Right lobe of liver (tissue), 6 donors: ENCODE measurements around the gene SH3TC2. TPM values are rescaled to one million over a fixed set of nuclear protein-coding genes. Genes with fewer than 3 reads are reported as not detected.

Source experiments
- ATAC-seq, 4 donors: fragments of 200-7000 bp; cut with Tn5 transposase; one replicate each; pipeline ENCODE4 v1.9.1; 2020; ENCODE audit warnings: mild to moderate bottlenecking in 4 of 4, moderate library complexity in 4 of 4
- DNase-seq, 3 donors: peaks; one replicate each; pipeline ENCODE4 v3.0.0-alpha.2; 2020
- H3K27ac ChIP-seq, 3 donors: fragments of 200-600 bp; one replicate each; pipeline ENCODE4 v1.8.0; 2022
- H3K27me3 ChIP-seq, 2 donors: fragments of 200-600 bp; one replicate each; pipeline ENCODE4 v1.8.0; 2022
- H3K36me3 ChIP-seq, 4 donors: fragments of 200-600 bp; sonication (generic) in 1 of 4; one replicate each; pipeline versions ENCODE4 v1.5.1 to v1.8.0; 2017 to 2022; ENCODE audit warnings: control low read depth in 1 of 4
- H3K4me1 ChIP-seq, 4 donors: fragments of 200-600 bp; sonication (generic) in 1 of 4; one replicate each; pipeline versions ENCODE4 v1.5.1 to v1.8.0; 2017 to 2022; ENCODE audit warnings: control low read depth in 1 of 4
- H3K4me3 ChIP-seq, 3 donors: fragments of 200-600 bp; one replicate each; pipeline ENCODE4 v1.8.0; 2022
- H3K9me3 ChIP-seq, 4 donors: fragments of 200-600 bp; sonication (generic) in 1 of 4; one replicate each; pipeline versions ENCODE4 v1.5.1 to v1.8.0; 2017 to 2022; ENCODE audit warnings: control low read depth in 1 of 4
- CTCF ChIP-seq, 4 donors: fragments of 200-600 bp in 3 of 4; fragments of 450-650 bp in 1 of 4; IDR thresholded peaks; one replicate each; pipeline versions ENCODE4 v1.5.1 to v1.8.0; 2016 to 2022; ENCODE audit warnings: antibody characterized with exemption in 4 of 4, mild to moderate bottlenecking in 2 of 4
- POLR2A ChIP-seq: fragments of 450-650 bp; IDR thresholded peaks from one replicate; pipeline ENCODE4 v1.6.1; 2017; ENCODE audit warnings: antibody characterized with exemption, mild to moderate bottlenecking
- WGBS: methylation state at CpG from one replicate; pipeline ENCODE4 v1.1.6; 2018; ENCODE audit warnings: low coverage, low lambda C conversion rate; ENCODE audit not compliant: insufficient coverage; ENCODE audit errors: missing lambda C conversion rate; 5-methylcytosine and 5-hydroxymethylcytosine counted together
- intact Hi-C, 2 donors: fragments of 100-400 bp; cut with DNase I; formaldehyde crosslinking; loops; one replicate each; pipeline versions ENCODE4 v1.11.2 to v1.14.1; 2022
- total RNA-seq, 6 experiments: library from RNA; depleted of rRNA in 2 of 6; stranded (reverse); fragments of >200 nt in 2 of 6; fragmentation: NEBNext Ultra II Directional in 3 of 6; extraction: Animal tissue kit (Norgen Biotek cat#: 25700) in 3 of 6; gene quantifications; one replicate each; pipeline versions ENCODE4 v1.1.0 to v1.2.4, GENCODE V29; 2016 to 2023
- donor health status: DM: no; HTN: yes; CAD: no.
- donor health status: DM: no; HTN: no; CAD: no.
- donor health status: DM: no; HTN: no; CAD: no.
- donor health status: DM: no; HTN: yes; CAD: no.
- donor health status: DM: no; HTN: yes; CAD: no.

SH3TC2 gene
- total RNA-seq, 6 experiments from 2014 or later, result 0.06 to 0.88 (median 0.53) TPM

- H3K4me3 ChIP-seq, result no peak overlapping the region
- H3K36me3 ChIP-seq, result no peaks in the 10 kb centered on the region
- no peaks in the 10 kb centered on the region for H3K9me3 ChIP-seq
- H3K27me3 ChIP-seq, result no peaks in the 10 kb centered on the region
- H3K4me1 ChIP-seq, result no peaks in the 10 kb centered on the region
- no peak overlapping the region for H3K27ac ChIP-seq
- DNase-seq (no peak), ATAC-seq (no peak)
- intact Hi-C loops, result no loop called here
- TF ChIP-seq CTCF (IDR thresholded peaks at IDR 0.05) (no peak), POLR2A (no peak)
- 94% methylated on average over 2 of the region's 6 CpGs for WGBS
Measured at GRCh38 chr5:148988328-148988727, 74.5 kb downstream of the SH3TC2 start.

DNA sequence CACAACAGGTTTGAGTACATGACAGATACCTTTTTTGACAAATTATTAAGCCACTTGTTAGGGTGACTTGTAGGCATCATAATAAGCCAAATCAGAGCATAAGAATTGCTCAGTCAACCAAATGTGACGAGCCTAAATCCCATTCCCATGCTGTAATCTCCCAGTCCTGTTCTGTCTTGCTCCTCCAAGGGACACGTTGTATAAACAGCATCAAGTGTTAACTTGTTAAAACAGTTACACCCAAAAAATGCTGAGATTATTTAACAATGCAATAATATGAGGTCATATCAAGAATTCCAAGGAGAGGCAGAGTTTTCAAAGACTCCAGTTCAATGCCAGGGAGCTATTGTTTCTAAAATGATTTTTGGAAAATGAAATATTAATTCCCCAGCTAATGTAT lies 76.2 kb downstream of the SH3TC2 start:
- intact Hi-C loops, result no loop called here
- H3K9me3 ChIP-seq, result no peaks in the 10 kb centered on the region
- H3K27ac ChIP-seq, result no peak overlapping the region
- DNase-seq (no peak), ATAC-seq (no peak)
- H3K4me3 ChIP-seq, result no peak overlapping the region
- H3K36me3 ChIP-seq, result no peaks in the 10 kb centered on the region
- TF ChIP-seq POLR2A (no peak), CTCF (IDR thresholded peaks at IDR 0.05) (no peak)
- H3K27me3 ChIP-seq, result no peaks in the 10 kb centered on the region
- no peaks in the 10 kb centered on the region for H3K4me1 ChIP-seq
- WGBS, result 66% methylated on average over 2 of the region's 2 CpGs

GRCh38 chr5:148984345-148984744 lies 78.5 kb downstream of the SH3TC2 start:
- ATAC-seq (peak in 1 of 4 donors; percentile 55), DNase-seq (no peak)
- Histone ChIP-seq H3K27ac (no peak overlapping the region), H3K4me1 (no peaks in the 10 kb centered on the region), H3K4me3 (no peak overlapping the region), H3K27me3 (no peaks in the 10 kb centered on the region), H3K9me3 (no peaks in the 10 kb centered on the region), H3K36me3 (no peaks in the 10 kb centered on the region)
- no peak for TF ChIP-seq CTCF (IDR thresholded peaks at IDR 0.05)
- no peak for TF ChIP-seq POLR2A
- intact Hi-C loops, result no loop called here
- WGBS, result no CpG with 5 or more reads among the region's 1 CpG

GRCh38 chr5:148981353-148981752 lies 81.5 kb downstream of the SH3TC2 start:
- 79% methylated on average over 4 of the region's 6 CpGs for WGBS
- H3K4me3 ChIP-seq, result no peak overlapping the region
- no peaks in the 10 kb centered on the region for H3K36me3 ChIP-seq
- DNase-seq (no peak), ATAC-seq (no peak)
- TF ChIP-seq CTCF (IDR thresholded peaks at IDR 0.05) (no peak), POLR2A (no peak)
- no peak overlapping the region for H3K27ac ChIP-seq
- no peaks in the 10 kb centered on the region for H3K4me1 ChIP-seq
- no peaks in the 10 kb centered on the region for H3K27me3 ChIP-seq
- H3K9me3 ChIP-seq, result no peaks in the 10 kb centered on the region
- intact Hi-C loops, result no loop called here

GRCh38 chr5:148980731-148981130 lies 82.1 kb downstream of the SH3TC2 start:
- Histone ChIP-seq H3K4me1 (no peaks in the 10 kb centered on the region), H3K27me3 (no peaks in the 10 kb centered on the region), H3K27ac (no peak overlapping the region), H3K9me3 (no peaks in the 10 kb centered on the region), H3K36me3 (no peaks in the 10 kb centered on the region), H3K4me3 (no peak overlapping the region)
- TF ChIP-seq POLR2A, result no peak
- no peak for TF ChIP-seq CTCF (IDR thresholded peaks at IDR 0.05)
- 100% methylated on average over 2 of the region's 3 CpGs for WGBS
- DNase-seq (no peak), ATAC-seq (no peak)
- intact Hi-C loops, result no loop called here
